MM.1S (cell line): Measurements from ENCODE around the gene ATP8B1.

ENCODE experiments used
- DNase-seq: peaks from one replicate; pipeline ENCODE4 v3.0.0-alpha.2; 2015
- H2AFZ ChIP-seq: fragments of 300-600 bp; sonication (generic); 2 replicates; pipeline ENCODE4 v1.6.0; 2016; ENCODE audit warnings: antibody characterized with exemption, low read length
- H3F3A ChIP-seq: fragments of 300-600 bp; sonication (generic); 2 replicates; pipeline ENCODE4 v1.6.1; 2016; ENCODE audit warnings: mild to moderate bottlenecking, antibody characterized with exemption, low read length, moderate library complexity, mixed read lengths; ENCODE audit not compliant: insufficient read depth
- H3K27ac ChIP-seq: fragments of 300-600 bp; sonication (generic); 2 replicates; pipeline ENCODE4 v1.5.1; 2016; ENCODE audit warnings: mild to moderate bottlenecking, low read length
- H3K27me3 ChIP-seq: fragments of 300-600 bp; sonication (generic); replicated peaks from 2 replicates; pipeline ENCODE4 v1.6.0; 2016; ENCODE audit warnings: low read length; ENCODE audit not compliant: insufficient read depth
- H3K36me3 ChIP-seq: fragments of 300-600 bp; sonication (generic); replicated peaks from 2 replicates; pipeline ENCODE4 v1.6.1; 2016; ENCODE audit warnings: mild to moderate bottlenecking, low read length, mixed read lengths; ENCODE audit not compliant: insufficient read depth
- H3K4me1 ChIP-seq: fragments of 300-600 bp; sonication (generic); 2 replicates; pipeline ENCODE4 v1.6.1; 2016; ENCODE audit warnings: low read length, mixed read lengths
- H3K4me2 ChIP-seq: fragments of 300-600 bp; sonication (generic); 2 replicates; pipeline ENCODE4 v1.6.0; 2016; ENCODE audit warnings: low read depth, low read length
- H3K4me3 ChIP-seq: fragments of 300-600 bp; sonication (generic); 2 replicates; pipeline ENCODE4 v1.5.1; 2016; ENCODE audit warnings: low read length, mixed read lengths
- H3K79me2 ChIP-seq: fragments of 300-600 bp; sonication (generic); 2 replicates; pipeline ENCODE4 v1.6.1; 2016; ENCODE audit warnings: mixed run types, low read length, mixed read lengths
- H3K9ac ChIP-seq: fragments of 300-600 bp; sonication (generic); 2 replicates; pipeline ENCODE4 v1.6.1; 2016; ENCODE audit warnings: low read length, mixed read lengths
- H3K9me2 ChIP-seq: fragments of 300-600 bp; sonication (generic); replicated peaks from 2 replicates; pipeline ENCODE4 v1.6.1; 2016; ENCODE audit warnings: mild to moderate bottlenecking, low read length, mixed read lengths; ENCODE audit not compliant: insufficient read depth
- H3K9me3 ChIP-seq: fragments of 300-600 bp; sonication (generic); replicated peaks from 2 replicates; pipeline ENCODE4 v1.6.1; 2016; ENCODE audit warnings: mild to moderate bottlenecking, low read length, mixed read lengths; ENCODE audit not compliant: insufficient read depth
- H4K20me1 ChIP-seq: fragments of 300-600 bp; sonication (generic); 2 replicates; pipeline ENCODE4 v1.6.1; 2016; ENCODE audit warnings: mild to moderate bottlenecking, low read length, moderate library complexity, mixed read lengths; ENCODE audit not compliant: insufficient read depth
- EZH2 ChIP-seq: fragments of 300-600 bp; sonication (generic); optimal IDR thresholded peaks from 2 replicates; pipeline ENCODE3; 2017; ENCODE audit warnings: low read depth, mild to moderate bottlenecking, antibody characterized with exemption, low read length, mixed read lengths
- EZH2phosphoT487 ChIP-seq: fragments of 300-600 bp; sonication (generic); IDR thresholded peaks from 2 replicates; pipeline ENCODE4 v1.6.1; 2018; ENCODE audit warnings: antibody characterized with exemption, low read length
- TF ChIP-seq, protein P1 (sequence below): fragments of 300-600 bp; sonication (generic); IDR thresholded peaks from 2 replicates; pipeline ENCODE4 v1.5.1; 2016; ENCODE audit warnings: antibody characterized with exemption, low read length, mixed read lengths

ATP8B1 gene

DNA sequence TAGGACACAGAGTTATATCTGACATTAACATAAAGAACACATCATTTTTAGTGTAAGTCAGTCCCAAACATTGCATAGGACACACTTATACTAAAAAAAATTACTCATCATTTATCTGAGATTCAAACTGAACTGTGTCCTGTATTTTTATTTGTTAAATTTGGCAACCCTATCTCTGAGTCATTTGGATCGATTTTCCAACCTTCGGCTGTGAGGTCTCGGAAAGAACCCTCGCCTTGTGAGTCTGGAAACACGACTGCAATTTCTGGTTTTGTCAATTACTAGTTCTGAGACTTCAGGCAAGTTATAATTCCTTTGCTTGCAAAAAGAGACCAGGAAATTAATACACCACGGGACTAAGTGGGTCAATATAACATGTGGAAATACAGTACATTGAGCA lies 14.0 kb downstream of the ATP8B1 start:
- Histone ChIP-seq H3F3A (no peaks in the 10 kb centered on the region), H4K20me1 (no peaks in the 10 kb centered on the region), H3K79me2 (no peaks in the 10 kb centered on the region), H3K9me2 (no peaks in the 10 kb centered on the region), H3K9me3 (no peaks in the 10 kb centered on the region), H2AFZ (no peak overlapping the region), H3K9ac (no peak overlapping the region), H3K4me1 (no peaks in the 10 kb centered on the region), H3K27ac (no peak overlapping the region), H3K4me2 (no peak overlapping the region), H3K4me3 (no peak overlapping the region), H3K27me3 (no peaks in the 10 kb centered on the region), H3K36me3 (no peaks in the 10 kb centered on the region)
- no peak for DNase-seq
- TF ChIP-seq, protein P1, sequence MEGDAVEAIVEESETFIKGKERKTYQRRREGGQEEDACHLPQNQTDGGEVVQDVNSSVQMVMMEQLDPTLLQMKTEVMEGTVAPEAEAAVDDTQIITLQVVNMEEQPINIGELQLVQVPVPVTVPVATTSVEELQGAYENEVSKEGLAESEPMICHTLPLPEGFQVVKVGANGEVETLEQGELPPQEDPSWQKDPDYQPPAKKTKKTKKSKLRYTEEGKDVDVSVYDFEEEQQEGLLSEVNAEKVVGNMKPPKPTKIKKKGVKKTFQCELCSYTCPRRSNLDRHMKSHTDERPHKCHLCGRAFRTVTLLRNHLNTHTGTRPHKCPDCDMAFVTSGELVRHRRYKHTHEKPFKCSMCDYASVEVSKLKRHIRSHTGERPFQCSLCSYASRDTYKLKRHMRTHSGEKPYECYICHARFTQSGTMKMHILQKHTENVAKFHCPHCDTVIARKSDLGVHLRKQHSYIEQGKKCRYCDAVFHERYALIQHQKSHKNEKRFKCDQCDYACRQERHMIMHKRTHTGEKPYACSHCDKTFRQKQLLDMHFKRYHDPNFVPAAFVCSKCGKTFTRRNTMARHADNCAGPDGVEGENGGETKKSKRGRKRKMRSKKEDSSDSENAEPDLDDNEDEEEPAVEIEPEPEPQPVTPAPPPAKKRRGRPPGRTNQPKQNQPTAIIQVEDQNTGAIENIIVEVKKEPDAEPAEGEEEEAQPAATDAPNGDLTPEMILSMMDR = no peak
- TF ChIP-seq EZH2 (no peak), EZH2phosphoT487 (no peak)

DNA sequence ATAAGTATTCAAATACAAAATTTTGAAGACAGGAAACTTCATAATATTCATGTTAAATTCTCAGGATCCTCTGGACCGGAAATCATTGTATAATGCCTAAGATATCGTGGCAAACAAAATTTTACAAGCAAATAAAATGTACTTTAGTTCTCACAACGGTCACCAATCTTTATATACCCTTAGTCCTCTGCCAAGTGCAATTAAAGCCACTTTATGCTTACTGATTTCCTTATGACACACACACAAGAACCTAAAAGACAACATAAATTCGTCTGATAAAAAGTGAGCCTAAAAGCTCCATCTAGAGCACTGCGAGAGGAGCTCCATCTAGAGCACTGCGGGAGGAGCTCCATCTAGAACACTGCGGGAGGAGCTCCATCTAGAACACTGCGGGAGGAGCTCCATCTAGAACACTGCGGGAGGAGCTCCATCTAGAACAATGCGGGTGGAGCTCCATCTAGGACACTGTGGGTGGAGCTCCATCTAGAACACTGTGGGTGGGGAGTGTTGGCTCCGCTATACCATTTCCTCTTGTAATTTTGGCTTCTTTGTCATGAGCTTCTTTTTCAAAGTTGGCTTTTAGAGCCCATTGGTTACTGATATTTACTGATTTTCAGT lies 15.9 kb downstream of the ATP8B1 start:
- TF ChIP-seq, protein P1 = no peak
- TF ChIP-seq EZH2 (no peak), EZH2phosphoT487 (no peak)
- no peaks in the 10 kb centered on the region for H3K27me3 ChIP-seq
- no peaks in the 10 kb centered on the region for H4K20me1 ChIP-seq
- no peaks in the 10 kb centered on the region for H3K36me3 ChIP-seq
- H3F3A ChIP-seq = no peaks in the 10 kb centered on the region
- no peaks in the 10 kb centered on the region for H3K4me1 ChIP-seq
- no peak for DNase-seq
- no peaks in the 10 kb centered on the region for H3K79me2 ChIP-seq
- H3K9ac ChIP-seq = no peak overlapping the region
- H2AFZ ChIP-seq = no peak overlapping the region
- no peaks in the 10 kb centered on the region for H3K9me2 ChIP-seq
- H3K4me3 ChIP-seq = no peak overlapping the region
- H3K27ac ChIP-seq = no peak overlapping the region
- H3K9me3 ChIP-seq = no peaks in the 10 kb centered on the region
- H3K4me2 ChIP-seq = no peak overlapping the region

DNA sequence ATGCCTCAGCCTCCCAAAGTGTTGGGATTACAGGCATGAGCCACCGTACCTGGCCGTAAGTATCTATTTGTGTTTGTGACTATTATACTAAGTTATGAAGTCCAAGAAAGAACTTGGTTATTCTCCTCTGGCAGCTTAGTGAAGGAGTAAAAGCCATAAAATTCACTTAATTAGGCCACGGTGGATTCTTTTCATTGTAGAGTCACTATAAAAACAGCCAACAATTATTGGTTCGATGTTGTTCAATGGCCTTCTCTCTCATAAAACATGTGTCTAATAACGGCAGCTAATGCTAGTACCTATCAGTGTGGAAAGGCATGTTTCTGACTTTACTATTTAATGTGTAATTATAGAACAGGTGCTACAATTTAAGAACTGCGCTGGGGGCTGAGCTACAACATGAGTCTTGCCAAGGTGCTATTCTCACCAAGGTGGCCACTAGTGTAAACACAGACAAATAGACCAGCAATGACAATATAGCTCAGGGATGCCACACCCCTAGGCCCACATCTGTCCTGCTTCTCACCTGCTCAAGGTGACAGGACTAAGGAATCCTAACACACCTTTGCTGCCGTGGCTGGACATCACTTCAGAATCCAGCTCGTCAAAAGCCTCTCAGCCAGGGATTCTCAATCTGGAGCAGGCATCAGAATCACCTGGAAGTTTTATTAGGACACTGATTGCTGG lies 17.2 kb downstream of the ATP8B1 start:
- Histone ChIP-seq H3K4me2 (no peak overlapping the region), H2AFZ (no peak overlapping the region), H3K4me3 (no peak overlapping the region), H4K20me1 (no peaks in the 10 kb centered on the region), H3K9me2 (no peaks in the 10 kb centered on the region), H3K27ac (no peak overlapping the region), H3K9me3 (no peaks in the 10 kb centered on the region), H3K36me3 (no peaks in the 10 kb centered on the region), H3K9ac (no peak overlapping the region), H3K4me1 (no peaks in the 10 kb centered on the region), H3K79me2 (no peaks in the 10 kb centered on the region), H3F3A (no peaks in the 10 kb centered on the region), H3K27me3 (no peaks in the 10 kb centered on the region)
- DNase-seq = no peak
- TF ChIP-seq EZH2 = no peak
- no peak for TF ChIP-seq EZH2phosphoT487
- TF ChIP-seq, protein P1 = no peak
